Endothelial cell of umbilical vein (primary cell): ENCODE measurements around the gene B4GALT6. TPM values are rescaled to one million over a fixed set of nuclear protein-coding genes. Genes with fewer than 3 reads are reported as not detected.
A peak's percentile ranks its signal among the peaks of the same experiment; 100 is the strongest.

ENCODE experiments used
- BruUV-seq: library from RNA; stranded (reverse); fragments of 400-500 nt; replicated peaks from 2 replicates; lab custom pipeline; 2021; lab: Mats Ljungman, UMichigan
- CTCF ChIA-PET: fragments of 300-600, 350-600 bp; sonication (Branson Sonifier 250); formaldehyde crosslinking; loops from one replicate; lab custom pipeline; 2021; ENCODE audit warnings: antibody characterized with exemption, inconsistent platforms; lab: Charles Lee
- POLR2A ChIA-PET: fragments of 300-600, 350-600 bp; sonication (Branson Sonifier 250); formaldehyde crosslinking; loops from one replicate; lab custom pipeline; 2021; ENCODE audit warnings: antibody characterized with exemption, inconsistent platforms; lab: Charles Lee
- DNase-seq: peaks from one replicate; pipeline ENCODE4 v3.0.0-alpha.2; 2011; ENCODE audit warnings: low read depth, low spot score
- FAIRE-seq: peaks from 2 replicates; lab custom pipeline; 2011; peaks lifted over from hg19 to GRCh38; lab: Jason Lieb, UNC
- H2AFZ ChIP-seq: 2 replicates; pipeline ENCODE4 v1.6.0; 2012; ENCODE audit warnings: low read depth, low read length, control low read depth, inconsistent platforms
- H3K27ac ChIP-seq: 2 replicates; pipeline ENCODE4 v1.5.1; 2011; ENCODE audit warnings: low read depth, mild to moderate bottlenecking, control low read depth, low read length, moderate library complexity; ENCODE audit not compliant: insufficient read depth
- H3K27me3 ChIP-seq, 2 experiments: 2 replicates each; pipeline versions ENCODE4 v1.6.0 to v1.6.1; 2011; ENCODE audit warnings: low read length in 2 of 2, mixed read lengths in 1 of 2; ENCODE audit not compliant: control insufficient read depth in 2 of 2, insufficient read depth in 2 of 2
- H3K36me3 ChIP-seq, 2 experiments: 2 replicates in 1 of 2; 3 replicates in 1 of 2; pipeline ENCODE4 v1.5.1; 2011; ENCODE audit warnings: low read length in 2 of 2, mild to moderate bottlenecking in 1 of 2, moderate library complexity in 1 of 2; ENCODE audit not compliant: control insufficient read depth in 2 of 2, insufficient read depth in 2 of 2; ENCODE audit errors: extremely low read depth in 1 of 2
- H3K4me1 ChIP-seq: 3 replicates; pipeline ENCODE4 v1.5.1; 2011; ENCODE audit warnings: mild to moderate bottlenecking, low read length; ENCODE audit not compliant: control insufficient read depth, insufficient read depth; ENCODE audit errors: extremely low read depth
- H3K4me2 ChIP-seq: 2 replicates; pipeline ENCODE4 v1.6.1; 2011; ENCODE audit warnings: low read length, control low read depth, mixed read lengths; ENCODE audit not compliant: insufficient read depth
- H3K4me3 ChIP-seq, 3 experiments: fragments of 200-600 bp in 1 of 3; sonication (generic), shearing (Covaris generic) in 1 of 3; replicated peaks in 1 of 3; 2 replicates each; pipeline ENCODE4 v1.5.1; 2011 to 2016; ENCODE audit warnings: control low read depth in 3 of 3, low read length in 3 of 3, mild to moderate bottlenecking in 2 of 3, inconsistent platforms in 1 of 3, low read depth in 1 of 3, moderate library complexity in 1 of 3; ENCODE audit not compliant: insufficient read depth in 1 of 3
- H3K79me2 ChIP-seq: 2 replicates; pipeline ENCODE4 v1.6.0; 2012; ENCODE audit warnings: low read length, inconsistent platforms; ENCODE audit not compliant: control insufficient read depth, insufficient read depth
- H3K9ac ChIP-seq: replicated peaks from 2 replicates; pipeline ENCODE3; 2011; ENCODE audit warnings: low read length, control low read depth; ENCODE audit not compliant: insufficient read depth; ENCODE audit errors: extremely low read depth
- H3K9me1 ChIP-seq: replicated peaks from 3 replicates; pipeline ENCODE4 v1.6.0; 2011; ENCODE audit warnings: mild to moderate bottlenecking, low read length; ENCODE audit not compliant: control insufficient read depth, insufficient read depth; ENCODE audit errors: extremely low read depth
- H3K9me3 ChIP-seq: replicated peaks from 2 replicates; pipeline ENCODE4 v1.5.1; 2012; ENCODE audit warnings: low read length, inconsistent platforms; ENCODE audit not compliant: control insufficient read depth, insufficient read depth
- H4K20me1 ChIP-seq: replicated peaks from 2 replicates; pipeline ENCODE3; 2011; ENCODE audit warnings: mild to moderate bottlenecking, low read length; ENCODE audit not compliant: control insufficient read depth, insufficient read depth; ENCODE audit errors: extremely low read depth
- CTCF ChIP-seq, 2 donors: IDR thresholded peaks; 1 replicate in 1 of 2; 2 replicates in 1 of 2; pipeline ENCODE4 v1.5.1; 2011; ENCODE audit warnings: low read length in 2 of 2, mild to moderate bottlenecking in 2 of 2, moderate library complexity in 2 of 2, control low read depth in 1 of 2, inconsistent platforms in 1 of 2, low read depth in 1 of 2; ENCODE audit not compliant: insufficient read depth in 1 of 2; ENCODE audit errors: extremely low read depth in 1 of 2
- EZH2 ChIP-seq: IDR thresholded peaks from 2 replicates; pipeline ENCODE4 v1.6.1; 2012; ENCODE audit warnings: borderline replicate concordance, low read depth, mild to moderate bottlenecking, moderate library complexity, low read length, inconsistent platforms; ENCODE audit not compliant: severe bottlenecking
- FOS ChIP-seq: IDR thresholded peaks from 2 replicates; pipeline ENCODE4 v1.6.1; 2011; ENCODE audit warnings: mild to moderate bottlenecking, low read length, moderate library complexity, borderline replicate concordance; ENCODE audit not compliant: insufficient read depth
- GATA2 ChIP-seq: IDR thresholded peaks from 2 replicates; pipeline ENCODE4 v1.7.0; 2011; ENCODE audit warnings: low read depth, mild to moderate bottlenecking, moderate library complexity, mixed read lengths, low read length; ENCODE audit not compliant: insufficient read length, insufficient read depth
- JUN ChIP-seq: IDR thresholded peaks from 2 replicates; pipeline ENCODE4 v1.6.1; 2011; ENCODE audit warnings: borderline replicate concordance, low read depth; ENCODE audit not compliant: insufficient read length, insufficient read depth
- MAX ChIP-seq: IDR thresholded peaks from 2 replicates; pipeline ENCODE4 v1.6.1; 2011; ENCODE audit not compliant: insufficient read depth, insufficient read length
- MYC ChIP-seq: IDR thresholded peaks from one replicate; pipeline ENCODE4 v1.6.1; 2011; ENCODE audit warnings: mild to moderate bottlenecking, low read depth, low read length
- POLR2A ChIP-seq: IDR thresholded peaks from 2 replicates; pipeline ENCODE4 v1.6.1; 2012; ENCODE audit warnings: low read depth, mild to moderate bottlenecking, control low read depth, low read length
- POLR2AphosphoS5 ChIP-seq: IDR thresholded peaks from 2 replicates; pipeline ENCODE4 v1.6.1; 2012; ENCODE audit warnings: low read depth, mild to moderate bottlenecking, control low read depth, low read length, moderate library complexity; ENCODE audit not compliant: insufficient read depth
- dilution Hi-C: fragments of 300-500 bp; cut with MboI; formaldehyde crosslinking; loops from one replicate; pipeline ENCODE4 v1.15.0; 2019; ENCODE audit warnings: low sequenced_read_pairs; ENCODE audit not compliant: extremely low pct_ligation_motif_present
- intact Hi-C: fragments of 100-400 bp; cut with micrococcal nuclease; formaldehyde crosslinking; loops from one replicate; pipeline ENCODE4 v1.10.0; 2022
- polyA plus RNA-seq, 4 experiments: library from polyadenylated mRNA; depleted of rRNA in 3 of 4; stranded (reverse) in 3 of 4; unstranded in 1 of 4; fragments of >200 nt; gene quantifications; 2 replicates each; pipeline versions ENCODE4 v1.2.1 to v1.2.3, GENCODE V29; 2011 to 2012; ENCODE audit warnings: missing spikeins in 1 of 4
- total RNA-seq: library from RNA; stranded (reverse); gene quantifications from 2 replicates; pipeline ENCODE4 v1.2.3, GENCODE V29; 2021

Gene B4GALT6
- total and polyA plus RNA-seq, 2 donors (not counting 3 experiments of a cell fraction or from before 2014, with no cell fraction given): 3.9 to 24.2 TPM

GRCh38 chr18:31631526-31631925, 52.9 kb downstream of the B4GALT6 start:
- peak; percentile 67 for DNase-seq
- Histone ChIP-seq H3K9me3 (no peaks in the 10 kb centered on the region), H3K9me1 (no peaks in the 10 kb centered on the region), H3K27me3 (no peaks in the 10 kb centered on the region), H4K20me1 (no peaks in the 10 kb centered on the region), H3K9ac (no peak overlapping the region), H3K79me2 (no peaks in the 10 kb centered on the region), H2AFZ (no peak overlapping the region), H3K4me3 (no peak overlapping the region), H3K27ac (no peak overlapping the region), H3K36me3 (no peaks in the 10 kb centered on the region), H3K4me2 (peak overlapping the region; percentile 67), H3K4me1 (peaks cover 15% of the 10 kb centered on the region)
- CTCF ChIA-PET: interaction anchor here (0.6 to 1.3 kb wide), 4 partner anchors 10 to 75 kb away, joined by 3 to 6 read pairs (median 4); no protein-coding TSS in a partner anchor
- POLR2A ChIA-PET: no interaction called here
- no peak for FAIRE-seq
- dilution Hi-C loops (no loop called here), intact Hi-C loops (loop anchor here (2.0 kb wide), 1 partner anchor 53 kb away; the partner anchor contains the start of gene B4GALT6)
- TF ChIP-seq JUN (peak; percentile 38), FOS (peak; percentile 49), POLR2A (no peak)
- no TSS peak for BruUV-seq

- no peaks in the 10 kb centered on the region for H3K9me1 ChIP-seq
- no peak overlapping the region for H3K9ac ChIP-seq
- H3K27me3 ChIP-seq: no peaks in the 10 kb centered on the region
- no peak overlapping the region for H3K27ac ChIP-seq
- no peak overlapping the region for H3K4me2 ChIP-seq
- no peaks in the 10 kb centered on the region for H3K36me3 ChIP-seq
- ChIA-PET CTCF (interaction anchor here (1.3 kb wide), 1 partner anchor 20 kb away, joined by 6 read pairs; no protein-coding TSS in a partner anchor), POLR2A (no interaction called here)
- no peak for TF ChIP-seq FOS
- no peak for TF ChIP-seq MAX
- no peak for TF ChIP-seq CTCF (IDR thresholded peaks at IDR 0.05; ENCODE audit: extremely low read depth in 1 of 2, insufficient read depth in 1 of 2, low read depth in 1 of 2, low read length in 2 of 2)
- TF ChIP-seq MYC: no peak
- no peak for TF ChIP-seq EZH2
- TF ChIP-seq JUN: no peak
- TF ChIP-seq POLR2A: no peak
- TF ChIP-seq POLR2AphosphoS5: no peak
- no peak for TF ChIP-seq GATA2
- dilution Hi-C loops (no loop called here), intact Hi-C loops (loop anchor here (2.0 kb wide), 1 partner anchor 54 kb away; the partner anchor contains the start of gene B4GALT6)
- no TSS peak for BruUV-seq
- peaks cover 15% of the 10 kb centered on the region for H3K4me1 ChIP-seq
- H3K4me3 ChIP-seq: no peak overlapping the region
- DNase-seq (no peak), FAIRE-seq (no peak)
- H3K9me3 ChIP-seq: no peaks in the 10 kb centered on the region
- no peaks in the 10 kb centered on the region for H3K79me2 ChIP-seq
- no peak overlapping the region for H2AFZ ChIP-seq
- no peaks in the 10 kb centered on the region for H4K20me1 ChIP-seq
Observed at GRCh38 chr18:31630549-31630948, 53.8 kb downstream of the B4GALT6 start.
